Mammary epithelial cell (primary cell): Measurements from ENCODE around the gene NUDT2.

Experiments
- EZH2 ChIP-seq: IDR thresholded peaks from 2 replicates; pipeline ENCODE4 v1.6.1; 2012; ENCODE audit warnings: low read length, inconsistent platforms, borderline replicate concordance
- TF ChIP-seq, protein P1 (sequence below), 2 donors: IDR thresholded peaks in 1 of 2; conservative IDR thresholded peaks in 1 of 2; 2 replicates each; pipeline ENCODE4 v1.5.1; 2011 to 2012; ENCODE audit warnings: inconsistent platforms in 2 of 2, low read length in 2 of 2, mild to moderate bottlenecking in 2 of 2, control low read depth in 1 of 2, low read depth in 1 of 2; ENCODE audit not compliant: insufficient read depth in 1 of 2; ENCODE audit errors: extremely low read depth in 1 of 2

DNA sequence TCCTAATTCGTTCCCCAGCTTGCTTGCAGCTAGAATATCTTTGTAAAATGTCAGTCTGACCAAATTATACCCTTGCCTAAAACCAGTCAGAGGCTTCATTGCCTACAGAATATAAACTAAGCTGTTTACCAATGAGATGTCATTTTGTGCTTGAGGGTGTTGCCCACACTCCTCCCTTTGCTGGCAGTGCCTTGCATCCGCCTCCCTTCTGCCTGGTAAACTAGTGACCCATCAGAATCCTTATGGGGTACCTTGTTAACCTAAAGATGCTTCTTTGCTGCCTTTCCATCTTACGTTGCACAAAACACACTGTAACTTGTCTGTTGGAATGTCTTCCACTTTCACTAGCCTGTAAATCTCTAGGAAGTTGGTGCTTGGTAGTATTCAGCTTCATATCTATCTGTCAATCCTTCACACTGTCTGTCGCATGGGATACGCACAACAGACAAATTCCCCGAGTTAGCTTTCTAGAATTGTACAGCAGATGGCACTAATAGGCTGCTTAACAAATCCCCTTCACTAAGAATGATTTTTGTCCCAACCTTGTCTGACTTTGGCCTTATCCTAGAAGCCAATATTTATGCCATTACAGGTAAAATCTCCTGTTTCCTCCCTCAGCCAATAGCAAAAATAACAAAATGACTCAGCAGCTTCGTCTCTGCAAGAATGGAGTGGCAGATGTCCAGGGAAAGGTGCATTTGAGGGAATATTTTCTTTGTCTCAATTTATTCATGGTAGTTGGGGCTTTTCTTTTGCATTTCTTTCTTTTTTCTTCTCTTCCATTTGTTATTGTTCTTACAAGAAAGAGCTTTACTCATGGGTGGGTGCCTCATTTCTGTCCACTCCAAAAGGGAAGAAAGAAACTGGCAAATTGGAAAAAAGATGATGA is 3.0 kb downstream of the NUDT2 start:
- no peak for TF ChIP-seq EZH2
- TF ChIP-seq, protein P1, sequence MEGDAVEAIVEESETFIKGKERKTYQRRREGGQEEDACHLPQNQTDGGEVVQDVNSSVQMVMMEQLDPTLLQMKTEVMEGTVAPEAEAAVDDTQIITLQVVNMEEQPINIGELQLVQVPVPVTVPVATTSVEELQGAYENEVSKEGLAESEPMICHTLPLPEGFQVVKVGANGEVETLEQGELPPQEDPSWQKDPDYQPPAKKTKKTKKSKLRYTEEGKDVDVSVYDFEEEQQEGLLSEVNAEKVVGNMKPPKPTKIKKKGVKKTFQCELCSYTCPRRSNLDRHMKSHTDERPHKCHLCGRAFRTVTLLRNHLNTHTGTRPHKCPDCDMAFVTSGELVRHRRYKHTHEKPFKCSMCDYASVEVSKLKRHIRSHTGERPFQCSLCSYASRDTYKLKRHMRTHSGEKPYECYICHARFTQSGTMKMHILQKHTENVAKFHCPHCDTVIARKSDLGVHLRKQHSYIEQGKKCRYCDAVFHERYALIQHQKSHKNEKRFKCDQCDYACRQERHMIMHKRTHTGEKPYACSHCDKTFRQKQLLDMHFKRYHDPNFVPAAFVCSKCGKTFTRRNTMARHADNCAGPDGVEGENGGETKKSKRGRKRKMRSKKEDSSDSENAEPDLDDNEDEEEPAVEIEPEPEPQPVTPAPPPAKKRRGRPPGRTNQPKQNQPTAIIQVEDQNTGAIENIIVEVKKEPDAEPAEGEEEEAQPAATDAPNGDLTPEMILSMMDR (conservative IDR thresholded peaks at IDR 0.05 in 1 of 2, IDR thresholded peaks at IDR 0.05 in 1 of 2; ENCODE audit: extremely low read depth in 1 of 2, insufficient read depth in 1 of 2, low read depth in 1 of 2, low read length in 2 of 2): peak; percentile 39 to 50
